HG02973 (cell line): ENCODE data around the gene SLC10A2.
"Not testable (repeated sequence)": the region's sequence is repeated elsewhere in the genome, so short reads cannot be mapped to it uniquely, and the experiment has no call there.

Experiments
- ATAC-seq: cut with Tn5 transposase; IDR thresholded peaks from one replicate; pipeline ENCODE4 v1.9.1; 2021; ENCODE audit warnings: moderate library complexity; ENCODE audit not compliant: unreplicated experiment

Gene SLC10A2, protein sequence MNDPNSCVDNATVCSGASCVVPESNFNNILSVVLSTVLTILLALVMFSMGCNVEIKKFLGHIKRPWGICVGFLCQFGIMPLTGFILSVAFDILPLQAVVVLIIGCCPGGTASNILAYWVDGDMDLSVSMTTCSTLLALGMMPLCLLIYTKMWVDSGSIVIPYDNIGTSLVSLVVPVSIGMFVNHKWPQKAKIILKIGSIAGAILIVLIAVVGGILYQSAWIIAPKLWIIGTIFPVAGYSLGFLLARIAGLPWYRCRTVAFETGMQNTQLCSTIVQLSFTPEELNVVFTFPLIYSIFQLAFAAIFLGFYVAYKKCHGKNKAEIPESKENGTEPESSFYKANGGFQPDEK

DNA sequence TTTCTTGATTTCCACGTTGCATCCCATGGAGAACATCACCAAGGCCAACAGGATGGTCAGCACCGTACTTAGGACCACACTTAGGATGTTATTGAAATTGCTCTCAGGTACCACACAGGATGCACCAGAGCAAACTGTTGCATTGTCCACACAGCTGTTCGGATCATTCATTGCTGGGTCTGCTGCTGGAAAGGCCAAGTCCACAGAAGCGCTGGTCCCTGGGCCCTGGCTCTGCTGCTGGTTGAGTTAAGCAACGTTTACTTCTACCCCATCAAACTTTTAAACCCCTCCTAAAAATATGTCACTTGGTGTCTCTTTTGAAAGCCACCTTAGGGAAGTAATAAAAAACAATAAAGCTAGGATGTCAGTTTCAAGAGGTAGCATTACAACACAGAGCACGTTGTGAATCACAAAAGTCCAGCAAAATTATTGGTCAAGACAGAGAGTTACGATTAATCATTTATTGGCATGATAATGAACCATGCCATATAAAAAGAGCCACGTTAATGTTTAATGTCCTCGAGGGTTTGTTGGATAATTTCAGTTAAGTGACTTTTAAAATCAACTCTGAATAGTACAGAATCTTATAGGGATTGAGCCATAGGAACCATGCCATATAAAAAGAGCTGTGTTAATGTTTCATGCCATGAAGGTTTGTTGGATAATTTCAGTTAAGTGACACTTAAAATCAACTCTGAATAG is at the start of gene SLC10A2:
TSS of gene SLC10A2 (minus strand) at position 339 of the 702 bp plus-strand sequence. CDS start at position 171, 168 bp downstream.
- no peak for ATAC-seq

DNA sequence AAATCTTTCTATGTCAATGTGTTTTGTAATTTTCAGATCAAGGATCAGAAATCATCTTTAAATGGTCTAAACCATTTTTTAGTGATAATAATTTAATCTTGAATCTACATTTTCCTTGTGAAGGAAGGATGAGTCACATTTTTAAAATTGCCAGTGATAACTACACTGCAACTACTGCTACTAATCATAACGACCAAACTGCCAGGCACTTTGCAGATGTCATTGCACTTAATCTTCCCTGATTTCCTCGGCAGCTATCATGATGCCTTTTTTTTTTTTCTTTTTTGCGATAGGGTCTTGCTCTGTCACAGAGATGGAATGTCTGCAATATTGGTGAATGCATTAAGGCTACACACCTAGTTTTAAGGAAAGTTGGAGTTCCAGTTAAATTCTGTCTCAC is 41.4 kb upstream of the SLC10A2 start:
- ATAC-seq = no peak

DNA sequence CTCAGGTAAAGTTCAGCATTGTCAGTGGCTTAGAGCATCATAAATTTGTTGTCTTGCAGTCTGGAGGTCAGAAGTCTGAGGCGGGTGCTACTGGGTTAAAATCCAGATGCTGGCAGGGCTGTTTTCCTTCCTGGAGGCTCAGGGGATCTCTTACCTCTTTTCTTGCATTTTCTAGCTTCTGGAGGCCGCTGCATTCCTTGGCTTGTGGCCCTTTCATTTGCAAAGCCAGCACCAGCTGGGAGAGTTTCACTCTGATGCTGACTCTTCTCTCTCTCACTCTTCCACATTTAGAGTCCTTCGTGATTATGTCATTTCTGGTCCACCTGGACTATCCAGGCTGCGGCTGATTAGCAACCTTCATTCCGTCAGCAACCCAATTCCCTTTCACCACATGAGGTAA is 38.1 kb upstream of the SLC10A2 start:
- no peak for ATAC-seq

DNA sequence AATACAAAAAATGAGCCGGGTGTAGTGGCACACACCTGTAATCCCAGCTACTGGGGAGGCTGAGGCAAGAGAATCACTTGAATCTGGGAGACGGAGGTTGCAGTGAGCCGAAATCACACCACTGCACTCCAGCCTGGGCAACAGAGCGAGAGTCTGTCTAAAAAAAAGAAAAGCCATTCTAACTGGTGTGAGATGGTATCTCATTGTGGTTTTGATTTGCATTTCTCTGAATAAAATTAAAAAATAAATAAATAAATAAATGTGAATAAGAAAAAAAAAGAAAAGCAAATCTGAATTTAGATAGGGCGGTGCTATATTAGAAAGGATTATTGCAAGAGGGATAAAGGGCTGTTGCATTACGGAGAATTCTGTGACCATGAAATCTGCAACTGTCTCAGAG is 37.2 kb upstream of the SLC10A2 start:
- not testable (repeated sequence) for ATAC-seq

DNA sequence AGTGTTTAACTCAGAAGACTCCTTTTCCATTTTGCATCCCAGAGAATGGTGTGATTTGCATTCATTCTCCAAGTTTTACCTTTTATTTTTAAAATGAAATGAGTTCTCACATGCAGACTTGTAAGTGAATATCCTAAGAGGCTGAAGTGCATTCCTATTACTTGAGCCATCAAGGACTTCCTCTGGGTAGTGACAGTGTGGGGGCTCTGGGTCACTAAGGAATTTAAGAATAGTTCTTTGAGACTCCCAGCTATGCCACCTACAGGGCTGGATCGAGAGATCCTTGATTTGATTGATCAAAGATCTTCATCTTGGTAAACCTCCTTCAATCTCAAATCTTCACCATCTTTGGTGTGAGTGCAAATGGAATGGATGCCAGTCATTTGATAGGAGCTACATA is 36.3 kb upstream of the SLC10A2 start:
- no peak for ATAC-seq

DNA sequence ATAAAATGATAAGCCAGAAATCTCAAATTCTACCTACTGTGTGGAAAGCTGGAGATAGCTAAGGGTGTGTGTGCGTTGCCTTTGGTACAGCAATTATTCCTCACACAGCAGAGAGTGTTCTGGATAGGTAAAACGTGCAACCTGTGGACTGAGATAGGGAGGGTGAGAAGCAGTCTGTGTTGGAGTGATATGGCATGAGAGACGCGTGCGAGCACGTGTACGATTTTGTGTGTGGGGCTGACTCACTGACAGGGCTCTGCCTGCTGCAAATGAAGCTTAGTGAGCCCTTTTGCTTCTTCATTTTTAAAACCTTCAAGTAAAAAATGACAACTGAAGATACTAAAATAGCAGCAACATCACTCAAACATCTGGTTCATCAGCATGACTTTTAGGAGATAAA is 35.7 kb upstream of the SLC10A2 start:
- ATAC-seq = no peak

DNA sequence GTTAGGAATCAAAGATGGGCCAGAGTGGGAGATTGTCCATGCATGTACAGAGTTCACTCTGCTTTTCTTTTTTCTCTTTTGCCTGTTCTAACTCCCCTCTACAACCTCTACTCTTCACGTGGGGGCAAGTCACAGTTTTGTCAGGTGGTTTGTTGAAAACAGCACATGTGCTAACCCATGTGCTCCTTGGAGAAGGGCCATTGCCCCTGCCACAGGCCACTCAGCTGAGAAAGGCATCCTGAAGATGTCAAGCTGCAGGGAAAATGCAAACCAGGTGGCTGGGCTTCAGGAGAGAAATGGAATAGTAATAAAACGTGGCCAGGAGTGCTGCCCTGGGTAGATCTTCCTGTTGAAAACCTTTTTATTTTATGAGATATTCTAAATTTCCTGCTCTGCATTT is 35.3 kb upstream of the SLC10A2 start:
- ATAC-seq = no peak

DNA sequence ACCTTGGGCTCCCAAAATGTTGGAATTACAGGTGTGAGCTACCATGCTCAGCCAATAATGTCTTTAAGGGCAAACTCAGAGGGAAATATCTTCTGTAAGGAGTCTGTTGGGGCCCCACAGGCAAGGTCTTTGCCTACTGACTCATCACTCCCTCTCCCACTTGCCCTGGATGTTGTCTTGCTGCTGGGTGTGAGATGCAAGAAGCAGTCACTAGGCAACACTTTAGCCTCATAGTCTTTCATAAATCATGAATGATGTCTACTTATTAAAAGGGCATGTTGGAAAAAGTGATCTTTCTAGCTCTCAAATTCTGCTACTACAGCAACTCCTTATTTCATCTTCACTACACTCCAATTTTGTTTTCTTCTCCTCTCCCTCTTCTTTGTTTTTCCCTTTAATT is 34.6 kb upstream of the SLC10A2 start:
- no peak for ATAC-seq

DNA sequence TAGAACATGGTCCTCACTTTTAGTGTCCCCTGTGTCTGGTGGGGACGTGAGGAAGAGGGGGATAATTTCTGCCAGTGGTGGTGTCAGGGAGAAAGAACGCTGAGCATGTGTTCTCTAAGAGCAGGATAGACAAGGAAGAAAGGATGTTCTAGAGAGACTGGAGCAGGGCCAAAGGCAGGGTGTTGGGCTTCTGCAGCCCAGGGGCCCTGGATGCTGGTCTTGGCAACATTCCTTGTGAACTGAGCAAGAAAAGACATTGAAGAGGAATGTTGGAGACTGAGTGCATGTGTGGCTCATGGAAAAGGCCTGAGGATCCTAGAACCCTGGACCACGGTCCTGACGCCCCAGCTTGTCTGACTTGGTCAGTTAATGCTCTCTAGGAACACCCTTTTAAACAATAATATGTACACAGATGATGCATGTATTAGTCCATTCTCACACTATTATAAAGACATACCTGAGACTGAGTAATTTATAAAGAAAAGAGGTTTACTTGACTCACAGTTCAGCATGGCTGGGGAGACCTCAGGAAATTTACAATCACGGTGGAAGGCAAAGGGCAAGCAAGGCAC is 33.6 kb upstream of the SLC10A2 start:
- no peak for ATAC-seq

DNA sequence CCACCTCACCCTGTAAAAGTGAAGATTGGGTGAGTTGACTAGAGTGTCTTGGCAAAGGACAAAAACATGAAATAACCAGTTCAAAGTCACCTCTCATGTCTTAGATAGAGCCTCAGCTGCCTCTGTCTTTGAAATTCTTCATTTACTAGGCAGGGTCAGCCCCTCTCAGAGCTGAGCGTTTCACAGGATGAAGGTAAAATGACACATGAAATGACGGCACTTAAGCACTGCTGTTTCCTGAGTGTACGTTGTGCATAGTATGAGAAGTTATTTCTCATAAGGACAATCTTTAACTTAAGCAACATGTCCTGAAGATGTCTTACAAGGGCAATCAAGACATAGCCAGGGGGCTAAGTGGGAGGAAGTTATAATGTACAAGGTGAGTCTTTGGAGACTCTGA is 32.3 kb upstream of the SLC10A2 start:
- no peak for ATAC-seq

DNA sequence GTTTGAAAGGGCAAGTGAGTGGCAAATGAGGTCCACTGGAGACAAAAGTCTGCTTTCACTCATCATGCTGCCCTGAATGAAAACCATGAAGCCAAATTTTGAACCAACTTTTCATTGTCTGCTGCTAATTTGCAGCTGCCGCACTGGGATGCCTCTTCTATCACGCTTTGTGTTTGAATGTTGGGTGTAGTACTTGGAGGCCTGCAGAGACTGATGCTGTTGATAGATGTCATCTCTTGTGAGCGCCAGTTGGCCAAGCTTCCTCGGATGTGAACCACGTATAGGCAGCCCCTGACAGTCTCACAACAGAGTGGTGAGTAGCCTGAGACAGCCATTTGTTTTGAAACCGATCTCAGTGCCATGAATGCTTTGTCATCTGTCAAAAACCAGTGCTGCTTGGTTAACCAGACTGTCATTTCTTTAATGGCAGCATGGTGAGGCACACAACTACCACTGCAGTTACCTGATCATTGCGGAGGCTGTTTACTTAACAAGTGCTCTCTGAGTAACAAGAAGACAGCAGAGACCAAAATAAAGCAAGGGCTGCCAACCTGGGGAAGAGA is 31.2 kb upstream of the SLC10A2 start:
- no peak for ATAC-seq

DNA sequence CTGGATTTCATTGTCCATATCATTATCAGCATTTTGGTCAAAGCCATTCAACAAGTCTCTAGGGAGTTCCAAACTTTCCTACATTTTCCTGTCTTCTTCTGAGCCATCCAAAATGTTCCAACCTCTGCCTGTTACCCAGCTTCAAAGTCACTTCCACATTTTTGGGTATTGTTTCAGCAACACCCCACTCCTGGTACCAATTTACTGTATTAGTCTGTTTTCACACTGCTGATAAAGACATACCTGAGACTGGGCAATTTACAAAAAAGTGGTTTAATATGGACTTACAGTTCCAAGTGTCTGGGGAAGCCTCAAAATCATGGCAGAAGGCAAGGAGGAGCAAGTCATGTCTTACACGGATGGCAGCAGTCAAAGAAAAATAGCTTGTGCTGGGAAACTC is 27.4 kb upstream of the SLC10A2 start:
- ATAC-seq = not testable (repeated sequence)

DNA sequence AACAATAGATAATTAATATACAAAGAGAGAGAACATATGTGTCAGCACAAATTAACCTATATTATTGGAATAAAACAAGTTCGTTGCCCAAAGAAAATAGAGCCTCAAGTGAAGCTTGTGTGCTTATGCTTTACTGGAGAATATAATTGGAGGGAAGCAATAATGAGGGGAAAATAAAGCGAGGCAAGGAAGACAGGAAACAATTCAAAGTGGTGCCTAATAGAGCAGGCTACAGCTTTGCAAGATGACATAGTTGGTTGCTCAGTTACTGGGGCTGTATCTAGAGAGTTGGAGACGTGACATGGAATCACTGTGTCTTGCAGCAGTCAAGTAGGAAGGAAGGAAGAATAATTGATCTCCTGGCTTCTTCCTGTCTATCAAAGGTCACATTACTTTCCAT is 21.1 kb upstream of the SLC10A2 start:
- no peak for ATAC-seq

DNA sequence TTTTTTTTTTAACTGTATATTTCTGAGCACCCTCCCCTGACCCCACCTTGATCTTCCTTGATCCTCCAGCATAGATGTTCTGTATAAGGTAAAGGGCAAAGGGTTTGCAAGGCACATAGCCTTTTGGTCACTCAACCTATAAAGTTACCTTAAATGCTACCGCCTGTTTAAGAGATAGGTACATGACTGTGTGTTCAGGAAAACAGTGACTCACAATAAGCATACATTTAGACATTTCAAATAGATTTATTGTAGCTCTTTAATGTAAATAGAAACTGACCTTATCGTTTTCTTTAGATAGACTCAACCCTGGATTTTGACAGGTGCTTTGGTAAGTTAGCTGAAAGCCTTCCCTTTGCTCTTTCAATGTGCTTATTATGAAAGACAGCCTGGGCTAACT is 15.2 kb upstream of the SLC10A2 start:
- no peak for ATAC-seq

DNA sequence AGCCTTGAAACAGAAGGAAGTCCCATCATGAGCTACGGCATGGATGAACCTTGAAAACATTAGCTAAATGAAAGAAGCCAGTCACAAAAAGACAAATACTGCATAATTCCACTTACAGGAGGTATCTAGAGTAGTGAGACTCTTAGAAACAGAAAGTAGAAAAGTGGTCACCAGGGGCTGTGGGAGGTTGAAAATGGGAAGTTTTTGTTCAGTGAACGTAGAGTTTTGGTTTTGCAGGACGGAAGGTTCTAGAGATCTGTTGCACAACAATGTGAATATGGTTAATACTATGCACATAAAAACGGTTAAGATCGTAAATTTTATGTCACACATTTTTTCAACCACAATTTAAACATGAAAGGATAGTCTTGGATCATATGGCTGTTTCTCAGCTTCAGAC is 11.9 kb upstream of the SLC10A2 start:
- peak; percentile 95 for ATAC-seq

DNA sequence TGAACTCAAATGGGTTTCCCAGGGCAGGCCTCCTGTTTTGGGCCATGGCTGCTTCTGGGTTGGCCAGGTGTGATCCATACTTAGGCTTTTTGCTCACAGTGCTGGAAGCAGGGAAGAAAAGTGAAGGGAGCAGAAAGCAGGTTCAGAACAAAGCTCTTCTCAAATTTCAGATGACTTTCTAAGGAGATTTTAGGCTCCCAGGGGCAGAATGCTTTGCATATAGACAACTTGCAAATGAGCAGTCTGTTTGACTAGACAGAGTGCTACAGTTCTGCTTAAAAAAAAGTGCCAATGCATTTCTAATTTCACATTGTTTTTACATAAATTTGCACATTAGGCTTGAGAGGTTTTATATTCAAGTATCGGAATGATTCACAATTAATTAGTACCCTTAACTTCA is 2.6 kb upstream of the SLC10A2 start:
- ATAC-seq = no peak

DNA sequence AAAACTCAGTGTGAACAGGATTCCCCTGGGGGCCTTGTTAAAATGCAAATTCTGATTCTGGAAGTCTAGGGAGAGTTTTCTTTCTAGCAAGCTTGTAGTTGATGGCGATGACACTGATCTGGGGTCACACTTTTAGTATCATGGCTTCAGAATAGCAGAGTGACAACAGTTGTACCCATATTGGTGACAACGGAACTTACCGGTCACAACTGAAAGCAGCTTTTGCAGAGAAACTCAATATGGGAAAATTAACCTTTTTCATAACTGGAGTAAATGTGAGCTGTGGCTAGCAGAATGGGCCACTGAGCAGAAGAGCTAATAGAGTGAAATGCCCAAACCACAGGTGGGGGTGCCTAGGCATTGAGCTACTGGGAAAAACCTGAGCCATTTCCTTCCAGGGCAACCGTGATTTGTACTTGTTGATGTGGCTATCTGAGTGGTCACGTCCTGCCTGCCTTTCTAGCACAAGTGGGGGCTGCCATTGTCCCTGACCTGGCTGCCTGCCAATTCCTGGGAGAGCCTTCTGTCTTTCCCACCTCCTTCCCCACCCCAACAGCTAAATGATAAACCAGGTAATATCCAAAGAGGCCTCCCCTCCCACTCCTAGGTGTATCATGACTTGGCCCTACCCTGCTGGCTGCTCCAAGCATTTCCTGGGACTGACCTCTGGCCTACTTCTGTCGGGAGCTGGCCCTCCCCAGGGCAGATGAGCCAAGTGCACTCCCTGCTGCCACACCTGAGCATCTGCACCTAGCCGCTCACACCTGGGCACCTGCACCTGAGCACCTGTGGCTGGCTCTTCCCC is 1.7 kb upstream of the SLC10A2 start:
- no peak for ATAC-seq

DNA sequence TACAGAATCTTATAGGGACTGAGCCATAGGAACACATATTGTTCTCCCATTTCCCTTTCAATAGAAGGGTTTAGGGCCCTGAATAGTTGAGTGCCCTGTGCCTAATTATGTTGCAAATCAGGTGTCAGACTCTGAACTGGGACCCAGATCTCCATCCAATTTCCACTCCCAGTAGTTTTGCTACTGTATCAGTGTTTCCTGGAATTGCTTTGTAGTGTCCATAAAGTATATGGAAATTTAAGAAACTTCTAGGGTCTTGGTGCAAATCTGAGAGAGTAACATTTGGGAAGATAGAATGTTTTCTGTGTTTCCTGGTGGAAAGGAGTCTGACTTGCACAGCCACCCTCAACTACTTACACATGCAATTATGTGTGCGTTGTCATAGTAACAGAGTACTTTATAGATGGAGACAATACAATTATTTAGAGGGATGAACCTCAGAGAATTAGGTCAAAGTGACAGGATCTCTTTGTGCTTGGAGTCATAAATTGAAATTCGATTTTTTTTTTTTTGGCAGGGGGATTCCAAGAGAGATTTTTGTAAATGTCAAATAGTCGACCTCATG is 646 bp upstream of the SLC10A2 start:
- no peak for ATAC-seq

DNA sequence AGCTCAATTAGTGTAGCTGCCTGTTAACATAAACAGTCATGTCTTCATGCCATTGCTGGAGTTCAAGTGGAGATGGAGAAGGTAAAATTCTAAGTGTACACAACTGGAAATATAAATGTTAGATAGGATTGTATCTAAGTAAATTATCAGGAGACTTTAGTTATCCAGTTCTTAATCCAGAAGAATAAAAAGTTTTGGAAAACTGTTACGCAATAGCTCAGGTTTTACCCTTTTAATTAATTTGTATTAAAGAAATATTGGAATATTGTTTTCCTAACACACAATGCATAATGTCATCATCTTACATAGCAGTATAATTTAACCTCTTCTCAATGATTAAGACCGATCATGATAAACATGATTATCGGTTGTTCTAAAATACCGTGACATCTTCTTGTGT is 2.8 kb downstream of the SLC10A2 start:
- no peak for ATAC-seq

DNA sequence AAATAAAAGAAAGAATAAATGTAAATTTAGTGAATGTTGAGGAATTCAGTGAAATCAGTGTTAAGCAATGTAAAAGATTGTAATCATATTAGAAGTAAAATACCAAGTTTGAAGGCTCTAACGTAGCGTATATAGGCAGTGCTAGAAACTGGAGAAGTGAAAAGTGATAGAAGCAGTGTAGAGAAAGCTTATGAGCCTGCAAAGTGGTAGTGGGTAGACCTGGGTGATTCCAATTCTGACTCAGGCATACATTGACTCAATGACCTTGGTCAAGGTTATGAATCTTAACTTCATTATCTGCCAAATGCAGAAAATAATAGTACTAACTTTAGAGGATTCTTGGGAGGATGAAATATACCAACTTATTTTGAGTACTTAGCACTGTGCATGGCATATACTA is 4.1 kb downstream of the SLC10A2 start:
- ATAC-seq = no peak

DNA sequence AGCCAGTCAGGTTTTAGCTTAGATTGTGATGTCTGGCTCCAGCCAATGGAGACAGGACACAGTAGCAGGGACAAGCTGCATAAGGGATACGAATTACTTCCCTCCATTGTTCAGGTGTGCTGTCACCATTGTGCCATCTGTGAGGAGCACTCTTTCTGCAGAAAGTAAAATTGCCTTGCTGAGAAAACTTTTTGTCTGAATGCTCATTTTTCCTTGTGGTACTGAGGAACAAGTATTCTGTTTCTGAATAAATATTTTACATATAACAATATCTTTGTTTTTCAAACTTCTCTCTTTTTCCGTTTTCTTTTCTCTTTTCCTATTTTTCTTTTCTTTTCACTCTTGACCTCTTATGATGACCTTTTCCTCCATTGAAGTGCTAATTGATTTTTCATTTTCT is 10.2 kb downstream of the SLC10A2 start:
- no peak for ATAC-seq
